OCI-LY7 (cell line): ENCODE measurements around the gene CYP4F11.

Source experiments
- CTCF ChIP-seq: fragments of 200-600 bp; sonication (generic); conservative IDR thresholded peaks from 2 replicates; pipeline ENCODE4 v1.5.1; 2014; ENCODE audit warnings: mild to moderate bottlenecking, antibody characterized with exemption, low read length, moderate library complexity, mixed read lengths
- EZH2phosphoT487 ChIP-seq: fragments of 200-600 bp; sonication (generic); IDR thresholded peaks from 2 replicates; pipeline ENCODE4 v1.6.1; 2018; ENCODE audit warnings: low read depth, borderline replicate concordance, mild to moderate bottlenecking, mixed run types, antibody characterized with exemption, low read length, moderate library complexity, mixed read lengths

GRCh38 chr19:15902254-15902653, 32.1 kb downstream of the CYP4F11 start:
- TF ChIP-seq CTCF: no peak
- TF ChIP-seq EZH2phosphoT487: no peak
